Activated naive CD4-positive, alpha-beta T cell (primary cell): ENCODE results near the gene PDLIM7.
A peak's percentile ranks its signal among the peaks of the same experiment; 100 is the strongest.

Experiments
- DNase-seq, 4 experiments: peaks; one replicate each; lab custom pipeline; 2025; lab: John Stamatoyannopoulos, UW

The PDLIM7 gene

GRCh38 chr5:177473443-177474001 lies 23.9 kb downstream of the PDLIM7 start, which contains the start of gene DBN1:
DBN1 (minus strand) TSS chr5:177473634; CDS start chr5:177473521, 113 bp downstream.
- DNase-seq, result peak in 1 of 4 experiments; percentile 17

GRCh38 chr5:177472460-177473442 lies 24.7 kb downstream of the PDLIM7 start:
- peak in 1 of 4 experiments; percentile 36 for DNase-seq

- no peak for DNase-seq
Measured at GRCh38 chr5:177471610-177472356, 25.6 kb downstream of the PDLIM7 start.

GRCh38 chr5:177470759-177471536 lies 26.5 kb downstream of the PDLIM7 start:
- DNase-seq, result no peak

- DNase-seq, result no peak
Measured at GRCh38 chr5:177469750-177470525, 27.5 kb downstream of the PDLIM7 start.

GRCh38 chr5:177468685-177469628 lies 28.4 kb downstream of the PDLIM7 start:
- DNase-seq, result no peak

- no peak for DNase-seq
Measured at GRCh38 chr5:177468329-177468684, 29.1 kb downstream of the PDLIM7 start.

- DNase-seq, result no peak
Measured at GRCh38 chr5:177467436-177467835, 30.0 kb downstream of the PDLIM7 start.

GRCh38 chr5:177466861-177467260 lies 30.5 kb downstream of the PDLIM7 start:
- DNase-seq, result no peak

- no peak for DNase-seq
Measured at GRCh38 chr5:177465044-177465443, 32.4 kb downstream of the PDLIM7 start.

- DNase-seq, result no peak
Measured at GRCh38 chr5:177462021-177462670, 35.3 kb downstream of the PDLIM7 start.

- DNase-seq, result no peak
Measured at GRCh38 chr5:177459819-177460628, 37.4 kb downstream of the PDLIM7 start.

- DNase-seq, result no peak
Measured at GRCh38 chr5:177459357-177459756, 38.0 kb downstream of the PDLIM7 start.

- no peak for DNase-seq
Measured at GRCh38 chr5:177458912-177459350, 38.5 kb downstream of the PDLIM7 start.

GRCh38 chr5:177457852-177458681 lies 39.3 kb downstream of the PDLIM7 start:
- no peak for DNase-seq

GRCh38 chr5:177456976-177457851 lies 40.2 kb downstream of the PDLIM7 start:
- no peak for DNase-seq
